Measurements from ENCODE around the gene OXSR1. TPM values are rescaled to one million over a fixed set of nuclear protein-coding genes. Genes with fewer than 3 reads are reported as not detected.
"Not testable (repeated sequence)": the region's sequence is repeated elsewhere in the genome, so short reads cannot be mapped to it uniquely, and the experiment has no call there.

Gene OXSR1
- total and polyA plus RNA-seq, 7 donors = 26.4 to 60.1 (median 47.4) TPM

- intact Hi-C loops (cut with DNase I) = no loop called here
- Histone ChIP-seq H3K9me3 (no peaks in the 10 kb centered on the region), H3K27ac (no peak overlapping the region), H3K36me3 (ENCODE audit: insufficient read depth in 1 of 2, low read depth in 1 of 2) (peaks cover 0 to 30% of the 10 kb centered on the region in 2 donors), H3K4me3 (no peak overlapping the region), H3K27me3 (ENCODE audit: insufficient read depth in 3 of 3, low read length in 2 of 3) (no peaks in the 10 kb centered on the region), H3K4me1 (peaks cover 3% of the 10 kb centered on the region)
- 97 to 100% (median 100%) methylated on average over 1 of the region's 1 CpG for WGBS, 3 donors
- DNase-seq (no peak), ATAC-seq (no peak)
- TF ChIP-seq CTCF (IDR thresholded peaks at IDR 0.05) = no peak
Observed at GRCh38 chr3:38186781-38187180, 21.4 kb downstream of the OXSR1 start.

DNA sequence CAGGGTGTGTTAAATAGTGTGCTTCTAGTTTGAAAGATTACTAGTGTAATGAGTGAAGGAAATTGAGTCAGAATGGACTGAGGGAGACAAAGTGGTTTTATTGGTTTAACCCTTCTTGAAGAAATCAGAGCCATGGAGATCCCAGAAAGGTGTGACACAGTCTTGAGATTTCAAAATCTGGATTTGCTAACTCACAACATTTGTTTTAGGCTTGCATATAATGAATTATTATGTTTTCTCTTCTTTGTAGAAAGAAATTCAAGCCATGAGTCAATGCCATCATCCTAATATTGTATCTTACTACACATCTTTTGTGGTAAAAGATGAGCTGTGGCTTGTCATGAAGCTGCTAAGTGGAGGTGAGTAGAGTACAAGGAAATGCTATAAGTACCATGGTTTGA, 25.1 kb downstream of the OXSR1 start:
- no peaks in the 10 kb centered on the region for H3K4me1 ChIP-seq
- ATAC-seq (no peak), DNase-seq (no peak)
- no peaks in the 10 kb centered on the region for H3K27me3 ChIP-seq (ENCODE audit: insufficient read depth in 3 of 3, low read length in 2 of 3)
- intact Hi-C loops (cut with DNase I) = no loop called here
- H3K9me3 ChIP-seq = no peaks in the 10 kb centered on the region
- peaks cover 0 to 24% of the 10 kb centered on the region in 2 donors for H3K36me3 ChIP-seq (ENCODE audit: insufficient read depth in 1 of 2, low read depth in 1 of 2)
- H3K4me3 ChIP-seq = no peak overlapping the region
- no peak overlapping the region for H3K27ac ChIP-seq
- TF ChIP-seq CTCF (IDR thresholded peaks at IDR 0.05) = no peak

GRCh38 chr3:38202931-38203330, 37.6 kb downstream of the OXSR1 start:
- ATAC-seq; DNase-seq; H3K27me3 ChIP-seq (ENCODE audit: insufficient read depth in 3 of 3, low read length in 2 of 3); H3K27ac ChIP-seq; H3K4me3 ChIP-seq; H3K9me3 ChIP-seq; intact Hi-C loops (cut with DNase I): not testable (repeated sequence)
- WGBS, 3 donors = 93 to 94% (median 94%) methylated on average over 12 of the region's 12 CpGs
- H3K36me3 ChIP-seq (ENCODE audit: insufficient read depth in 1 of 2, low read depth in 1 of 2) = peaks cover 7 to 15% of the 10 kb centered on the region in 2 donors
- H3K4me1 ChIP-seq = peaks cover 11% of the 10 kb centered on the region

GRCh38 chr3:38203690-38204089, 38.4 kb downstream of the OXSR1 start:
- Histone ChIP-seq H3K27ac (no peak overlapping the region), H3K36me3 (ENCODE audit: insufficient read depth in 1 of 2, low read depth in 1 of 2) (peaks cover 7 to 11% of the 10 kb centered on the region in 2 donors), H3K27me3 (ENCODE audit: insufficient read depth in 3 of 3, low read length in 2 of 3) (no peaks in the 10 kb centered on the region), H3K9me3 (no peaks in the 10 kb centered on the region), H3K4me3 (no peak overlapping the region), H3K4me1 (peaks cover 11% of the 10 kb centered on the region)
- TF ChIP-seq CTCF (IDR thresholded peaks at IDR 0.05) = no peak
- ATAC-seq (no peak), DNase-seq (no peak)
- intact Hi-C loops (cut with DNase I) = no loop called here
- WGBS, 3 donors = 95 to 100% (median 100%) methylated on average over 2 of the region's 2 CpGs

GRCh38 chr3:38204599-38205471, 39.5 kb downstream of the OXSR1 start:
- no peak overlapping the region for H3K27ac ChIP-seq
- no peak for TF ChIP-seq CTCF (IDR thresholded peaks at IDR 0.05)
- H3K27me3 ChIP-seq (ENCODE audit: insufficient read depth in 3 of 3, low read length in 2 of 3) = no peaks in the 10 kb centered on the region
- DNase-seq (no peak), ATAC-seq (no peak)
- no peaks in the 10 kb centered on the region for H3K9me3 ChIP-seq
- no peak overlapping the region for H3K4me3 ChIP-seq
- 91 to 94% (median 93%) methylated on average over 4 of the region's 4 CpGs for WGBS, 3 donors
- intact Hi-C loops (cut with DNase I) = no loop called here
- H3K4me1 ChIP-seq = peaks cover 11% of the 10 kb centered on the region
- H3K36me3 ChIP-seq (ENCODE audit: insufficient read depth in 1 of 2, low read depth in 1 of 2) = peaks cover 0 to 3% of the 10 kb centered on the region in 2 donors

Data from psoas muscle (tissue), 8 donors.